GM20000 (cell line): ENCODE results near the gene LIPC.

Source experiments
- DNase-seq: peaks from one replicate; pipeline ENCODE4 v3.0.0; 2012; ENCODE audit warnings: low spot score
- TF ChIP-seq, protein P1 (sequence below): IDR thresholded peaks from 2 replicates; pipeline ENCODE4 v1.5.1; 2012; ENCODE audit warnings: mild to moderate bottlenecking, control low read depth; ENCODE audit errors: extremely low read depth, missing control alignments

Gene LIPC

GRCh38 chr15:58505581-58505980 is 73.8 kb downstream of the LIPC start:
- DNase-seq: no peak
- TF ChIP-seq, protein P1, sequence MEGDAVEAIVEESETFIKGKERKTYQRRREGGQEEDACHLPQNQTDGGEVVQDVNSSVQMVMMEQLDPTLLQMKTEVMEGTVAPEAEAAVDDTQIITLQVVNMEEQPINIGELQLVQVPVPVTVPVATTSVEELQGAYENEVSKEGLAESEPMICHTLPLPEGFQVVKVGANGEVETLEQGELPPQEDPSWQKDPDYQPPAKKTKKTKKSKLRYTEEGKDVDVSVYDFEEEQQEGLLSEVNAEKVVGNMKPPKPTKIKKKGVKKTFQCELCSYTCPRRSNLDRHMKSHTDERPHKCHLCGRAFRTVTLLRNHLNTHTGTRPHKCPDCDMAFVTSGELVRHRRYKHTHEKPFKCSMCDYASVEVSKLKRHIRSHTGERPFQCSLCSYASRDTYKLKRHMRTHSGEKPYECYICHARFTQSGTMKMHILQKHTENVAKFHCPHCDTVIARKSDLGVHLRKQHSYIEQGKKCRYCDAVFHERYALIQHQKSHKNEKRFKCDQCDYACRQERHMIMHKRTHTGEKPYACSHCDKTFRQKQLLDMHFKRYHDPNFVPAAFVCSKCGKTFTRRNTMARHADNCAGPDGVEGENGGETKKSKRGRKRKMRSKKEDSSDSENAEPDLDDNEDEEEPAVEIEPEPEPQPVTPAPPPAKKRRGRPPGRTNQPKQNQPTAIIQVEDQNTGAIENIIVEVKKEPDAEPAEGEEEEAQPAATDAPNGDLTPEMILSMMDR: no peak

DNA sequence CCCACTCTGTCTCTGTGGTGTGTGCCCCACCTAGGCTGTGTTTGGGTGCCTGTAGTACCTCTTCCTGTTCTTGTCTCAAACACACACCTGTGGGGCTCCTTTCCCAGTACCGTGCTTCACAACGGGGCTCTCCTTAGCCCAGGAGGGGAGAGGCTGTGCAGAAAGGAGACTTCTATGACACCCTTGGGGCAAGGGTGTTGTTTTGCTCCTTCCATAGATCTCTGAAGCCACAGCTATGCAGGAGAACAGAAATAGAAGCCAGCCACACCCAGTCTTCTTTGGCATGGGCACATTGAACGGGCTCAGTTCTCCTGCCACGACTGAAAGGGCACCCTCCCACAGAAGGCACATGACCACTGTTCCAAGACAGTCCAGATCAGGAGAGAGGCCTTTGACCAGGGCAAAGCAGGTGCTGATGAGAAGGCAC is 74.3 kb downstream of the LIPC start:
- DNase-seq: no peak

DNA sequence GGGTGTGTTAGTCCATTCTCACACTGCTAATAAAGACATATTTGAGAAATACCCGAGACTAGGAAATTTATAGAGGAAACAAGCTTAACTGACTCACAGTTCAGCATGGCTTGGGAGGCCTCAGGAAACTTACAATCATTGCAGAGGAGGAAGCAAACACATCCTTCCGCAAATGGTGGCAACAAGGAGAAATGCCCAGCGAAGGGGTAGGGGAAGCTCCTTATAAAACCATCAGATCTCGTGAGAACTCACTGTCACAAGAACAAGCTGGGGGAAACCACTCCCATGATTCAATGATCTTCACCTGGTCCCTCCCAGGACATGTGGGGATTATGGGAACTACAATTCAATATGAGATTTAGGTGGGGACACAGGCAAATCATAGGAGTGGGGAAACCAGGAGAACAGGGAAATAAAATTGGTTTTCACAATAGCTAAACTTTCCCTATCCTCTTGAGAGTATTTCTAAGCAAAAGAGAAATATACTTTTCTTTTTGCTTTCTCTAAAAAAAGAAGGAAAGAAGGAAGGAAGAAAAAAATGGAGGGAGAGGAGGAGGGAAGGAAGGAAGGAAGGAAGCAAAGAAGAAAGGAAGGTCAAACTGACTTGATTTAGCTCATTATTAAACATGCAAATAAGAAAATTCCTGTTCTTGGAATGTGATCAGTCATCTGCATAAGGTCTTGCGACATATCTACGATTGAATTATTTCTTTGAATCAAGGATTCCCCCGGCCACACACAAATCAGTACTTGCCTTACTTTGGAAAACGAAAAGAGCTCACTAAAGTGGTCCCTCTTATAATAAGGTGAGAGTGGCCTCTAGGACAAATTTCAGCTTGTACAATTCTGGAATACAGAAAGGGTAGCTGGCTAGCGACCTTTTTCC is 75.2 kb downstream of the LIPC start:
- TF ChIP-seq, protein P1: no peak
- DNase-seq: no peak

More for the DNA sequence above, 74.3 kb downstream of the LIPC start:
- TF ChIP-seq, protein P1: no peak

DNA sequence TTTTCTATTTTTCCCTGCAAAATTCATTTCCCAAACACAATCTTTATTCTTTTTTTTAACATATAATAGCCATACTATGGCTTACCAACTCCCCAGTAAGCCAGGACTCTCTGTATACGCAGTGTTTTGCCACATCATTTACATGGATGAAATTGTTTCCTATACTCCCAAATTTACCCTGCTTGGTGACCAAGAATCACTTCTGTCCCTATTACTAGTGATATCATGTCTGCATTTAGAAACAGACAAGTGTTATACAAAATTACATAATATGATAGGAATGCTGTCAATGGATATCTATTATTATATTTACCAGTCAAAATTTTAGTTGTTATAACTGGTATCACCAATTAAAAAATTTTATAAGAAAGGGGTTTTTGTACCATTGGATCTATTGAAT is 77.8 kb downstream of the LIPC start:
- TF ChIP-seq, protein P1: no peak
- no peak for DNase-seq

DNA sequence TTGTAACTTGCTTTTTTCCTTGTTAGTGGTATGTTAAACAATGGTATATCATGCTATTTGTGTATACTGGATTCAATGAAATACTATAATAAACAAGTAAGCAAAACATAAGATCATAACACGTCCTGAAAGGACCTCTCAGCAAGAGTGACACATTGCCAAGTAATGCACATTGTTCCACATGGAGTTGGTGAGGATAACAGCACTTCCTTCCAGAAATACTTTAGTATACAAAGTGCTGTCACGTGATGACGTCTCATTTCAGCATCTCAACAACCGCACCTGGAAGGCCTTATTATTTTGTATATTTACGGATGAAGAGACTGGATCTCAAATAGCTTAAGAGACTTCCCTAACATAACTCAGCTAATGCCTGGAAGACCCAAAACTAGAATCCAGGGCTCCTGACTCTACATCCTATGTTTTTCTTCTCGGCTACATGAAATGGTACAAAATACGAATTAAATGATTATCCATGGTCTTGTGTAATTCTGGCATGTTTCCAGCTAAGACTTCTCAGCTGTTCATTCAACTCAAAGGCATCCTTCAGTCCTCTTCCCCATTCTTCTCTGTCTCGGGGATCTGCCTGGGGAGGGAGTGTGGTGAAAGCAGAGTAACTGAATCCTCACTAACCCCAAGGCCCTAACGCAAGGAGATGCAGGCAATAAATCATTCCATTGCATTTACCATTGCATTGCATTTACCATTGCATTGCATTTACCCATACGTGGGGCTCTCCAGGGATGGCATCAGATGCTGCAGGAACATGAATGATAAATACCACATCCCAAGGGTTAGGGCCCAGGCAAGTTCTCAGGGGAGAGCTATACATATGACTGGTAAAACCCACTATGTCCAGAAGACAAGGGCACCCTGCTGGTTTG is 79.2 kb downstream of the LIPC start:
- DNase-seq: no peak

DNA sequence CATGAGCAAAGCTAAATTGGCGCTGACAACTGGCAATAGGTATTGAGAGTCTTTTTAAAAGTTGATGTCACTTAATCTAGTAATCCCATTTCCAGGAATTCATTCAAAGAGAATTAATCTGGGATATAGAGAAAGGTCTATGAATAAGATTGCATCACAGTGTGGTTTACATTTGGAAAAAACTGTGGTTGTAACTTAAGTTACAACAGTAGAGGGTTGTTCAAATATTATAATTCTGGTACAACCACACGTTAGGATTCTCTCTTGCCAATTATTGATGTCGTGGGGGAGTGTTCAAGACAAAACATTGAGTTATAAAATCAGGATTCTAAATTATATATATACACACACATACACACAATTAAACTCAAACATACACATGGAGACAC is 79.8 kb downstream of the LIPC start:
- DNase-seq: no peak
- TF ChIP-seq, protein P1: no peak

More for the DNA sequence above, 79.2 kb downstream of the LIPC start:
- TF ChIP-seq, protein P1: no peak

GRCh38 chr15:58512522-58512921 is 80.7 kb downstream of the LIPC start:
- TF ChIP-seq, protein P1: no peak

More at GRCh38 chr15:58512522-58512921, 80.7 kb downstream of the LIPC start:
- DNase-seq: no peak
